ENCODE data around the gene AVL9.

The AVL9 gene

DNA sequence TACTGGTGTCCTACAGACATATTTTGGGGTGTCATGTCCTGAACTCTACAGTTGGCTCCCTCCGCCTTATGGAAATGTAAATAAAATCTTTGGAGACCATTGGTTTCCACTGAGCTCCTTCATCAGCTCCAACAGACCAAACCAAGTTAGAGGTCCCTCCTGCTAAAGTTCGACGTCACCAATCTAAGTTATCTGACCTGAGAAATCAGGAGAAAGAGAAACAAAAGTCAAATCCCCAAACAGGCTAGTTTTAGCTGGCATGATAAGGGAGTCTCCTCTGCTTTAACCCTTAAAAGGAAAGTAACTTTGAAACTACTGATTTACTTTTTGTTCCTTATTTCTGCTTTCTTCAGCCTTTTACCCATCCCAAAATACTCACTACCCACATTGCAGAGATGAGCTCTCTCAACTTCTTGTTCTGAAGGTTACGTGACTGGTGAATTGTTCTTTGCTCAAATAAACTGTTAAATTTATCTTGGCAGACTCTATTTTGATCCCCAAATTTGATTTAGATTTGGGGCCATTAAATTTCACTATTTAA lies 39.9 kb downstream of the AVL9 start:
- DNase-seq: no peak

GRCh38 chr7:32536016-32536415 lies 40.7 kb downstream of the AVL9 start:
- DNase-seq: no peak

DNA sequence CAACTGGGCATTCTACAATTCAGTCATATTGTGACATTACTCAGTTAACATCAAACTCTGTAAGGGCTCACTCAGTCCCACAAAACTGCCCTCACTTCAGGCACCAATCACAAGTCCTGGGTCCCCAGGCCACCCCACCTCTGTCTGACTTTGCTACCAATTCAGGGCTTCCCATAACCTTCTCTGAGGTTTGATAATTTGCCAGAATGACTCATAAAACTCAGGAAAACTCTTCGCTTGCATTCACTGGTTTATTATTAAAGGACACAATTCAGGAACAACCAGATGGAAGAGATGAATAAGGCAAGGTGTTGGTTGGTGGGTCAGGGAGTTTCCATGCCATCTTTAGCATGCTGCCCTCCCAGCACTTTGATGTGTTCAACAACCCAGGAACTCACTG lies 41.3 kb downstream of the AVL9 start:
- no peak for DNase-seq

DNA sequence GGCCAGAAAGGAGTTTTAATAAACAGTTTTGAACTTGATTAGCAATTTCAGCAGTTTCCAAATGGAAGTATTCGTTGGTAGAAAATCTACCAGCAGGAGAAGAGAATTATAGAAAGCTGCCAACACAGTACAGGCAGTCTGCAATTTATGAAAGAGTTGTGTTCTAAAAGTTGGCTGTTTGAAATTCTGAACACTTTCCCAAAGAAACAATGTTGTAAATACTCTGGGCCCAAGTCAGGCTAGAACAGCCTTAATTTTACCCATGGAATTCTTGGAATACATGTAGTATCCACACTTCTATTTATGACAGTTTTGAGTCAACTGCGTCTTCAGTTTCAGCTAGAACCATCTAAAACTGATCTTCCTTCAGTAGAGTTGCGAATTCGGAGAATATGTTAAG lies 42.5 kb downstream of the AVL9 start:
- no peak for DNase-seq

GRCh38 chr7:32539366-32539765 lies 44.1 kb downstream of the AVL9 start:
- no peak for DNase-seq

GRCh38 chr7:32539919-32540531 lies 44.7 kb downstream of the AVL9 start:
- no peak for DNase-seq

GRCh38 chr7:32542595-32542994 lies 47.3 kb downstream of the AVL9 start:
- no peak for DNase-seq

GRCh38 chr7:32559480-32559879 lies 64.2 kb downstream of the AVL9 start:
- DNase-seq: no peak

GRCh38 chr7:32560075-32560474 lies 64.8 kb downstream of the AVL9 start:
- DNase-seq: no peak

GRCh38 chr7:32561613-32562012 lies 66.3 kb downstream of the AVL9 start:
- DNase-seq: no peak

DNA sequence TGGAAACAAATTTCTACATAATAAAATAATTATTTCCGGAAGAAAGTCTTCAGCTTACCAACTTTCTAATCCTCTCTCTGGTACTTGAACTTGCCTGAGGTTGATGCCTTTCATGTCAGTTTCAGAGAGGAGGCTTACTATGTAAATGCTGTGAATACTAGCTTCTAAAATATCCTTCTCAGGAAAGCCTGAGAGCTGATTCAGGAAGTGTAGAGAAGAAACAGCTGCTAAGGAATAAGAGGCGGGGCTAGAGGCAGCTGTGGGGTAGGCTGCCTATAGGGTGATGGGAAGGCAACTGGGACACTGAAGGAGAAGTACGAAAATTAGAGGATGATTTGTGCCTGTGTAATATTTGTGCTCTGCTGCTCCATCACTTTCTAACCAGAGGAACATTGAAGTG lies 69.3 kb downstream of the AVL9 start:
- DNase-seq: no peak

GRCh38 chr7:32569388-32570289 lies 74.3 kb downstream of the AVL9 start:
- no peak for DNase-seq

- no peak for DNase-seq
Measured at GRCh38 chr7:32573110-32573687, 77.9 kb downstream of the AVL9 start.

DNA sequence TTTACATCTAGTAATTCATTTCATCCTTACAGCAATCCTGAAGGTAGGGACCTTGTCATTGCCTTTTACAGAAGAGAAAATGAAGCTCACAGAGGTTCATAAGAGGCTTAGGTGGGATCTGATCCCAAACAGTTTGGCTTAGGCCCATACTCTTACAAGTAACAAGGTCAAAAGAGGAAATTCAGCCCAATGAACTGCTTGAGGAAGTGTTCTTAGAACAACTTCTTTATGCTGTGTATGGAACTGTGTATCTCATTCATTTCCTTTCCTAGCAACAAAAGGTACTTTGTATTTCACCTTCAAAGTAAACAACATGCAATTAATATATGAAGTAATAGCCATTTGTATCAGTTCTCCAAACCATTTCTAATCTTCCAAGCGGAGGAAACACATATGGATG lies 79.3 kb downstream of the AVL9 start:
- DNase-seq: no peak

DNA sequence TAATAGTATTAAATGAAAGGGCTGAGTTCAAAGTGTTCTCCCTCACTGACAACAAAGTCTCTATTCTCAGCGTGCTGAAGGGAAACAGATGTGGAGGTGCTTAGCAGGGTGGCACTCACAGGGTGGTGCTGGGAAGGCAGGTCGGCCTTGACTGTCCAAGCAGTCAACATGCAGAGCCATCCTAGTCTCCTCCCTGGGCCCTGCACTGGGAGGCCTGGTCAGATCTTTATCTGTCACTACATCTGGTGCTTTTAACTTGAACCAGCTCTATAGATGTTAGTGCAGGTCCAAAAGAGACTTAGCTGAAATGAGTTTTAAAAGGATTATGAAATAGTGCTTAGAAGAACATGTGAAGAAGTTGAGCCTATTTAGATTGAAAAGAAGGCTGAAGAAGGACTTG lies 82.1 kb downstream of the AVL9 start:
- no peak for DNase-seq

GRCh38 chr7:32579776-32580175 lies 84.5 kb downstream of the AVL9 start:
- DNase-seq: no peak

GRCh38 chr7:32580646-32581045 lies 85.4 kb downstream of the AVL9 start:
- DNase-seq: no peak

- no peak for DNase-seq
Measured at GRCh38 chr7:32582036-32582435, 86.7 kb downstream of the AVL9 start.

DNA sequence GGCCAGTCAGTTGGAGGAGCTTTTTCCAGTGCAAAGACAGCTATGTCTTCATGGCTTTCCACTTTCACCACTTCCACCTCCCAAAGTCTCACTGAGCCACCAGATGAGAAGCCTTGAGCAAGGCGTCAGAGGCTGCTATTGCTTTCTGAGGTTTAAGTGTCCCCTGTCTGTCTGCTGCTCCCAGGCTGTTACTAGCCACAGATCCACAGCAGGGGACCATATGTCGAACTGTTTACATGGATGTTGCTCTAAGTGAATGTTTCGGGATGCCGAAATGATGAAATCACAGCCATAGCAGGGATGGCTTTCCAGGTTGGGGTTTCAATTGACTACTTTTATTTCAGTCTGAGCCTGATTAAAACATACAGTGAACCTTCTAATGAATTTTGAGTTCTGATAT lies 88.5 kb downstream of the AVL9 start:
- DNase-seq: no peak

- DNase-seq: no peak
Measured at GRCh38 chr7:32586291-32587221, 91.3 kb downstream of the AVL9 start.

DNA sequence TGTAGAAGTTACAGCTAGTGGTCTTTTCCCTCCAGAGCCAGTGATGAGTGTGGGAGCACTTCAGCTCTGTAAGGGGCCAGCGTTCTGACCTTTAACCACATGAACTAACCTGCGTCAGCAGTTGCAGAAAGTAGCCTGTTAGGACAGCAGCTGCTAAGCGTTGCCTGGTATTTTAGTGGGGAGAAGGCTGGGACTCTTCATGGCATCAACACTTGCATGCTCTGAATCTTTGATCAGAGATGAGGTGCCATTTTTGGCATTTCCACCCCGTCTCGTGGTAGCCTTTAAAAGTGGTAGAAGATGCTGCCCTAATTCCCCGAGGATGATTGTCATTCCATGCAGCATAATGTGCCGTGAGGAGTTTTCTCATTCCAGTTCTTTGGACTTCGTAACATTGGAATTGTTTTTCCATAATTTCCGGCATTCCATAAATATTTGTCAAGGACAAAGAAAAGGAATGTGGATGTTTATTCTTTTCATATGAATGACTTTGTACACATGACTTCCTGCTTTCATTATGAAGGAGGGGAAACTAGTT lies 92.2 kb downstream of the AVL9 start:
- no peak for DNase-seq

- no peak for DNase-seq
Measured at GRCh38 chr7:32588657-32589056, 93.4 kb downstream of the AVL9 start.

- no peak for DNase-seq
Measured at GRCh38 chr7:32591938-32592337, 96.6 kb downstream of the AVL9 start.

Data from activated effector memory CD4-positive, alpha-beta T cell treated with anti-CD3 and anti-CD28 coated beads, Interleukin-2, amount 50 U/mL, for 16 hours (primary cell).